Left hindlimb (tissue), 1 donor: ENCODE data around the gene KAT7.

ENCODE experiments used
- DNase-seq: peaks from one replicate; pipeline ENCODE4 v3.0.0-alpha.2; 2018

Gene KAT7

DNA sequence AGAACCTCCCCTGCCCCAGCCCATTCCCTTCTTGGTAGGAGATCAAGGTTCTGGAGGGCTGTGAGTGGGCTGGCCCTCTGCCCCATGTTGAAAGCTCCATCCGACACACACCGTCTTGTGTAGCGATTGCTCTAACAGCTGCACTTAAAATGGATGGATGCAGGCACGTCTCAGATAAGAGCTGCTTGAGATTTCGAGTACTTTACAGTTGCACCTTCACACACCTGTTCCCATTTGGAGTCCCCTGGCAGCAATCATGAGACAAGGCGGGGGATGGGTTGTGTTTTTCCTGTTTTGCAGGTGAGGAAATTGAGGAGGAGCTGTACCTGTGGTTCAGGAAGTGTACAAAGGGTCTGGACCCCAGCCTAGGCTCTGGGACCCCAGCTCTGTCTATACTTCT lies 85.0 kb downstream of the KAT7 start:
- no peak for DNase-seq

- no peak for DNase-seq
Measured at GRCh38 chr17:49873926-49874325, 85.4 kb downstream of the KAT7 start.

- DNase-seq: no peak
Measured at GRCh38 chr17:49874911-49875310, 86.4 kb downstream of the KAT7 start.

DNA sequence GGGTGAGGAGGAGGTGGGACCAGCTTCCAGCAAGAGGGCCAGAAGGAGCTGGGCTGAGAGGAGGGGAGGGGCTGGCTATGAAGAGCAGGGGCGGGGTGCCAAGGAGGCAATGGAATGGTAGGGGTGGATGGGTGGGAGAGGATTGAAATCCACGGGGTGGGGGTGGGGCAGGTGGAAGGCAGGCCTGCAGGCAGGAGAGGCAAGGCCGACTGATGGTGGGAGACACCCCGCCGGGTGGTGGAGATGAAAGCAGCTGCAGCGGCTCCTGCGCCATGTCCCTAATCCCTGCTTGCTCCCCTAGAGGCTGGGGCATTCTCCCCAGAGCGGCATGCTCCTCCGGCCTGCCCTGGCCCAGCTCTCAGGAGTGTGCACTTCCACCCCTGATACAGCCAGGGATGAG lies 87.2 kb downstream of the KAT7 start:
- DNase-seq: no peak

DNA sequence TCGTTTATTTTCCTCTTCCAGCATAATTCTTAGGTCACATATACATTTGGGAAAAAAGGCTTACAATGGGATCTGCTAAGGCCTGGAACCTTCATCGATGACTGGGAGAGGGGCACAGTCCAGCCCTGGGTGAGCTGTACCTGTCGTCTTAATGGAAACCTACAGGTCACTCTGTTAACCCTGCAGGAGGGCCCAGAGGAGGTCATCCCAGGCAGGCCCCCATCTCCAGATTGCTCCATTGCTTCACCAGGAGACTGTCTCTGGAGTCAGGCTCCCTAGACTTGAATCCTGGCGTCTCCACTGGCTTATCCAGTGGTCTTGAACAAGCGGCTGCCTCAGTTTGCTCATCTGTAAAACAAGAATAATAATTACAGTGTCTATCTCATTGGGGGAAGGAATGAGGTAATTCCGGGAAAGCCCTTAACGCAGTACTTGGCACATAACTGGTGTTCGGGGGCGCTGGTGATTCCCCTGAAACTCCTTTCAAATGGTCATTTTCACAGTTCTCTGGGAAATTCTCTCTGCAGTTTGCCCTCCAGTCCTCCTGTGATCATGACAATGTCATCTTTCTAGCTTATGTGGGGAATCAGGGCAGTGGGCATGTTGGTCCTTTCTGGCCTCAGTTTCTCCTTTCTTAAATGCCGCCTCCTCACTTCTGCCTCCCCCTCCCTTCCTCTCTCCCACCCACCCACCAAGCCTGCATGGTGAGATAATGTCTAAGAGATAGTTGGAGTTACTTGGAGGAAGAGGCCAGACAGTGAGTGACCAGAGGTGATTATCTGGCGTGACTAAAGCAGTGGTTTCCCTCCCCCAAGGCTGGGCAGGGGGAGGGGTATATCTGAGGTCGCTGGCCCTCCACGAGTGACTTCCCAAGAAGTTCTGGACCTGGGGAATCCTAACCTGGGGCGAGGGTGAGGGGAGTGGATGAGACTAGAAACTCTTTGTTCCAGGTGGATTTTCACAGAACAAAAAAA lies 90.7 kb downstream of the KAT7 start:
- DNase-seq: no peak

- peak; percentile 82 for DNase-seq
Measured at GRCh38 chr17:49880291-49881053, 92.0 kb downstream of the KAT7 start.

- no peak for DNase-seq
Measured at GRCh38 chr17:49881054-49881402, 92.5 kb downstream of the KAT7 start.

- no peak for DNase-seq
Measured at GRCh38 chr17:49882434-49882833, 94.0 kb downstream of the KAT7 start.
